ENCODE measurements around the gene GBF1.

- TF ChIP-seq CTCF (IDR thresholded peaks at IDR 0.05) (no peak), POLR2A (IDR thresholded peaks at IDR 0.05) (no peak)
These were observed 19.4 kb upstream of the GBF1 start, which contains the start of gene ELOVL3 for GRCh38 chr10:102225646-102226541.

Measured in Peyer's patch (tissue), 4 donors.